Nucleus accumbens (tissue), 56 donors: ENCODE results near the gene TMTC1.
A peak's percentile ranks its signal among the peaks of the same experiment; 100 is the strongest.

ENCODE experiments used
- DNase-seq, 56 donors: peaks; one replicate each; lab custom pipeline; 2025; lab: John Stamatoyannopoulos, UW

The TMTC1 gene

DNA sequence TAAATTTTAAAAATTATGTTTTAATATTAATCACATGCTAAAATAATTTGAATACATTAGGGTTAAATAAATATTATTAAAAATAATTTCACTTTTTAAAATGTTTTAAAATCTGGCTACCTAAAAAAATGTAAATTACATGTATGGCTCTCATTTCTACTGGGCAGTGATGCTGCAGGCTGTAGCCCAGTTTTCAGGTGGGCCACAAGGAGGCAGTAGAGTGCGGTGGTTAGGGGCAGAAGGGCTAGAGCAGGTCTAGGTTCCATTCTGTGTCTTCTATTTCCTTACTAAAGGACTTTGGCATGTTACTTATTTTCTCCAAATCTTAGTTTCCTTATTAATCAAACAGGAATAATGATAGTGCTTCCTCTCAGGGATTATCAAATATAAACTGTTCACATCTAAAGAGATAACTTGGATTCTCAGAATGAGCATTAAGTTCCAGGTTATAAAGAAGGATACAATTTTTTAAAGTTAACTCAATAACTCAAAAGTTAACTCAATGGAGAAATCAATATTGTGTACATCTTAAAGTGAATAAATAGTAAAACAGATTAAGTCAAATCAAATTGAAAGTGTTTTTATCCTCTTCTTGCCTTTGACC is 231.3 kb downstream of the TMTC1 start:
- peak in 36 of 56 donors; percentile 0 to 64 (median 18) for DNase-seq

DNA sequence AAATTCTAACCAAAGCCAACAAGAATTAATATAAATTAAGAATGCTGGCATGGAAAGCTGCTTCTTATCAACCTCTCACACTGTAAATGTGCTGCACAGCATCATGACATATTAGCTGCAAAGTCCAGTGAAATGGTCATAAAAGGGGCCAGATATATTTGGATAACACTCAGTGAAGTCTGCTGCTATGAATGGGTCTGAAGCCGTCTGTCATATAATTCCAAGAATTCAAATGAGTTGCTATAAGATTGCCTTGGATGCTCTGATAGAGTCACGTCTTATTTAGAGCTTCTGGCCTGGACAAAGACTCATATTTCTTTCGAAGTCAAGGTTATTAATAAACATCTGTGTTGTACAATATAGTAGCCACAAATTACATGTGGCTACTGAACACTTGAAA is 231.9 kb downstream of the TMTC1 start:
- DNase-seq = no peak

DNA sequence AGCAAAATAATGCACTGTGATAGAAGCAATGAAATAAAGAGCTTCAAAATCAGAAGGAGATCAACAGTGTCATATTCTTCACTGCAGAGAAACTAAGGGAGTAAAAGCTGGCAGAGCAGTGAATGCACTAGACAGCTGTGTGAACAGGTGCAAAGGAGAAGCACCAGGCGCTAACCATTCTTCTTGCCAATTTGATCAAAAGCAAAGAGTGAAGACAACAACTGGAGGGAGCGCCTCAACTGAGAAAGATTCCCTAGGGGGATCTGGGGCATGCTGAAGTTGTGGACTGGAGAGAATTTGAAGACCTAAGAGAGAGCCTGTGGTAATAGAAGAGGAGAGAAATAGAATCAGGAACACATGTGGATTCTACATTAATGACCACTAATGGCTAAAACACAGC is 235.9 kb downstream of the TMTC1 start:
- no peak for DNase-seq

DNA sequence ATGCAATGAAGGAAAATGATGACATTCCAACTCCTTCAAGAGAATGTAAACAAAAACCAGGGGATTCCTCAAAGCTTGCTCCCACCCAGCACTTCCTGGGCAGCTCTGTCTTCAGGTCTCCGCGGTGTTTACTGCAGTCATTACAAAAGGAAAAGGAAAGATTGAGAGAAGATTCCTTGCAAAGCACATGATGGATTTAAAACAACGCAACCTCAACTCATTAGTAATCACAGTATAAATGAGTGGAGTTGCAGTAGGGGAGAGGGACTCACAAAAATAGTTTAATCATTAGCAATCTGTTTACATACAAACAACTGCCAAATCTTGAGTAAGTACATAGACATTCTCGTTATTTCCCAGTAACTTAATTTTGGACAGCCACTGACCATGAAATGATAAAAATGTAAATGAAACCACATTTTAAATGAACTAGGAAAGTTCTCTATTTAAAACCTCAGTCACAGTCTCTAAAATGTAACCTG is 236.6 kb downstream of the TMTC1 start:
- DNase-seq = no peak

DNA sequence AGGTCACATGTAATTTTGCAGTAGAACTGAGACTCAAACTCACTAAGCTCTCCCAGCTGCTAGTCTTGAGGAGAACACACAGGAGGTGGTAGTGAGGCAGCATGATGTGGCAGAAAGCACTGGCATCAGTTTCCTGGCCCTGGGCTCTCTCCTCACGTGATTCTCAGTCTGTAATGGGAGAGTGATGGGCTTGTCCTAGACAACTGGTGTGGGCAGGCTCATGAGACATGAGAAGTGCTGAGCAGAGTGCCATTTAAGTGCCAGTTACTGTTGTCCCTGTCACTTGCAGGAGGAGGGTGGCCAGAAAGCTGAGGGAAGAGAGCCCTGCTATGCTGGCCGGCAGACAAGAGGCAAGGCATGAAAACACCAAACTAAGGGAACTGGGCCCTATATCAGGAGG is 237.7 kb downstream of the TMTC1 start:
- DNase-seq = no peak

DNA sequence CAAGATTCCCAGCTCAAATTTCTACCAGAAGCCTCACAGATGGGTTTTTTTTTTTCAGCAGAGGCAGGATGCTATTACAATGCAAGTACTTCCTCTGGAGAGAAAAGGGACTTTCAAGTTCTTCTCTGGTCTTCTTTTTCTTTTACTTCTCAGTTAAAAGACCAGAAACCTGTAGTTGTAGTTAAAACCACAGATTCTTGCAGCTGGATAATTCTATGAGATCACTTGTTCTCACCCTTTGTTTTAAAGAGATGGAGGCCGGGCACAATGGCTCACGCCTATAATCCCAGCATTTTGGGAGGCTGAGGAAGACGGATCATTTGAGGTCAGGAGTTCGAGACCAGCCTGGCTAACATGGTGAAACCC is 238.7 kb downstream of the TMTC1 start:
- DNase-seq = no peak

DNA sequence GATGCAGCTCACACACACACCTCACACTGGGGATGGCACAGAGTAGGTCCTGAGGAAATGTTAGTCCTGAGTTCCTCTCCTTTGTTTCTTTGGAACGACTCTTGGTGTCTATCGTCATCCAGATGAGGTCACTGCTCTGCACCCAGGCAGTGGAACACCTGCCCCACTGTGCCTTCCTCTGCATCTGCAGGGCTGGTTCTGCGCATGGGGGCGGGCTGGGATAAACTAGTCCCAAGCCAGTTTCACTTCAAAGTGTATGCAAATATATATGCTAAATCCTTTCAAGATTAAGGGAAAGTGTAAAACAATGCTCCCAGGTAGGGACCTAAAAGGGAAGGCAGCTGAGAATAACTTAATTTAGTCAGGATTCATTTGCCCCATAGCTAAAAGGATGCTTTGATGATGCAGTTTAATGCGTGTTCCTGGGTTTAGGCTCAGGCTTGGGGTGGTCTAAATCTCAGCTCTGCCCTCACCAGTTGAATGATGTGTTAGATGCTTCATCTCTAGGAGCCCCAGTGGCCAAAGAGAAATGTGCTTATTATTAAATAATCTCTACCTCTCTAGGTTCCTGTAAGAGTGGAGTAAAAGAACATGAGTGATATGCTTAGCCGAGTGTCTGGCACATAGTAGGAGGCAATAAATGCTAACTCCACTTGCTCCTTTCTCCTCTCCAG is 239.2 kb downstream of the TMTC1 start:
- no peak for DNase-seq

DNA sequence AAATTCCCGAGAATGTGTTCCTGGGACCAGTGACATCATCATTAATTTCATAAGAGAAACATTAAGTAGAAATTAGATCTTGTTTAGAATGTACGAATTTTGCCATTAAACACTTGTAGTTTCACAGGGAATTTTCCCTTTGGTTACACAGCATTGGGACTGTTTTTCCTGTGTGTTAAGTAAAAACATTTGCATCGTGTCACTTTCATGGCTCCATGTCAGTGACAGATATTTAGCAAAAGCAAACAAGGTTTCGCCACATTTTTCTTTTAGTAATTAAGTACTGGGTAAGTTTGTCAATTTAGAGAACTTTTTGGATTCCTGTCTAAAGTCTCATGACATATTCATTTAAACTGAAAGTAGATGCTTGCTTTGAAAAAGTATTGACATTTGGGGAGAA is 240.7 kb downstream of the TMTC1 start:
- DNase-seq = no peak

DNA sequence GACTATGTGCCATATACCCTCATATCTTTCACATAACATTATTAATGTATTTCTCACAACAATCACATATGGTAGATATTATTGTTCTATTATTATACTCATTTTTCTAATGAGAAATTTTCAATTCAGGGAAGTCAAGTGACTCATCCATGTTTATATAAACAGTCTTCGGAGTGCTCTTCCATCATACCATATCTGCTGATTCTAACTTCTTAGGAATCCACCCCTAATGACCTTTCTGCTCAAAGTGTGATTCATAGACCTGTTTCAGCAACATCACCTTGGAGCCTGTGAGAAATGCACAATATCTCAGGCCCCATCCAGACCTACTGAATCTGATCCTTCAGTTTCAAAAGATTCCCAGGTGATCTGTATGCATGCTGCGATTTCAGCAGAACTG is 246.4 kb downstream of the TMTC1 start:
- DNase-seq = no peak

DNA sequence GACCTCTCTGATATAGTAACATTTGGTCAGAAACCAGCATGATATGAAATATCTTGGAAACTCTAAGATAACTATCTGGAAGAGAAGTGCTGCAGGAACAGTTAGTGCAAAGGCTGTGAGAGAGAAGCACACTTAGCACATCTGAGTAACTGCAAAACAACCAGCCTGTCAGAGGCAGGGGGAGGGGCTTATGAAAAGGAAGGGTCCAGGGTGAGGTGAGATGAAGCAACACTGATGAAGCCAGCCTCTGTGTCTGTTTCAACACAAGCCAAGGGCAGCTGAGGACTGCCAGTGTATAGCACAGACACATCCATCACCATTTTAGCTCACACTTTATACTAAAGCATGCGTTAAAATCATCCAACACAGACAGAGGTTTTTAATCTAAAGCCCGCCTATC is 248.8 kb downstream of the TMTC1 start:
- no peak for DNase-seq

DNA sequence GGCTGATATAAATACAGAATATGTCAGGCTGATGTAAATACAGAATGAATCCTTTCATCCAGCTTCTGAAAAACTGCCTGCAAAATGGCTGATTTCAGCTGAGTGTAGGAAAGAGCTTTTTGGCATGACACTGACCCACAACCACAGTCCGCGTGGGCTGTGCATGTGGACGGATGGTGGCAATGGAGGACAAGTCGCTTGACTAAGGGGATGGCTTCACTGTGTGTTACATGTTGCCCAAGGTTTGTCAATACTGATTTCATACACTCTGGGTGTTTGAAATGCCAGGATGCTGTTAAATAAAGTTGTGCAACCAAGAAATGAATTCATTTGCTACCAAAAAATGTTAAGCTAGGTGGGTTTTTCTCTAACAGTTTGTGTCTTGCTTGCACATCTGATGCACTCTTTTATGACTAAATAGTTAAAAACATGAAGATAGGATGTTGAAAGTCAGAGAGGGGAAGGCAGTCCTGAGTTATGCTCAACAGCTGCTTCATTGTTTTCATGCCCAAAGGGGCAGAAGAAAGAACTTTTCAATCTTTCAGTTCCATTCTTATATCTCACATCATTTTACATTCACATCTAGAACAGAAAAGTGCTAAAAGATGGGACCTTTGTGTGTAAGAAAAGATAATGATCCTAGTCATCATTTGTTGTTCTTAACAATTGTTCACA is 249.8 kb downstream of the TMTC1 start:
- no peak for DNase-seq

DNA sequence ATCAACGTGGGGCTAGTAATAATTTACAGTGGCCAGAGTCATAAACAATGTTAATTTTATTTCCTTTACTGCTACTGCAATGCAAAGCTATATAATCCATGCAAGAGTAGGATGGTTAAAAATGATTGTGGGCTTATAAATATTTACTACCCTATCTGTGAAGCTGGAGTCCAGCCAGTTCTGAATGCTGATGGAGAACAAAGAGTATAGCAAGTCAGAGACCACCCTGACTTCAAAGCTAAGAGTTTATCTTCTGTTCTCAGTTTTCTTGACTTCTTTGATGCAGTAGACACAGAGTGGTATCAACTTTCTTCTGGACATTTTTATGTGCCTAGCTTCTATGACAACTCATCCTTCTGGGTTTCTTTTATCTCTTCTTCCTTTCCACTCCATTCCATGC is 252.3 kb downstream of the TMTC1 start:
- DNase-seq = no peak

DNA sequence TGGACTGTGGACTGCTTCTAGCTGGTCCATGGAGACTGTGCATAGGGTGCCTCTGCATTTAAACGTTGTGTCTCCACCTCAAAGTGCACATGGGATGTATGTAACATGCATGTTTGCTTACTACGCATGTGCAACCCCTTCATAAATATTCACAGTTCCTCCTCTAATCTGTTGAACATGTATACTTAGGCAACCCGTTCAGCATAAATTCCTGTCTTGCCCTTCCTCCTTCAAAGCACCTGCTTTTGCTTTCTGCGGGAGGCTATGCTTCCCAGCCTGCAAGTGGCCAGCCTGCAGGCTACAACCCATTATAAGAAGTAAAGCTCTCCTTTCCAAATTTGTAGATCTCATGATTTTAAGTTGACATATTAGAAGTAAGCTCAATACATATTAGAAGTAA is 253.3 kb downstream of the TMTC1 start:
- DNase-seq = no peak

DNA sequence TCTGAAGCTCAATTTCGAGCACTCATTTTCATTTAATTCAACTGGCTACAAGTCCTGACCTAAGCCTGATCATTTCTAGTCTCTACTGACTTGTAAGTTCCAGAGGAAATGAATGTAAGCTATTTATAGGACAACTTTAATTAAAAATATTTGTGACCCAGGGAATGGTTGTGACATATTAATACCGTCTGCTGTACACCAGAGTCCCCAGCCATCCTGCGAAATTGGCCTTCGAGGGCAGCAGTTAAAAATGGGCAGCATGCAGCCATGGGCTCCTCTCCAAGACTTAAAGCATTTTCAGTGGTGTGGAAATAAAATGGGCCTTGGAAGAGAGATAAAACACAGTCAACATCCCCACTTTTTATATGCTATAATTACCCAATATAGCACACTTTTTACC is 255.6 kb downstream of the TMTC1 start:
- DNase-seq = no peak

DNA sequence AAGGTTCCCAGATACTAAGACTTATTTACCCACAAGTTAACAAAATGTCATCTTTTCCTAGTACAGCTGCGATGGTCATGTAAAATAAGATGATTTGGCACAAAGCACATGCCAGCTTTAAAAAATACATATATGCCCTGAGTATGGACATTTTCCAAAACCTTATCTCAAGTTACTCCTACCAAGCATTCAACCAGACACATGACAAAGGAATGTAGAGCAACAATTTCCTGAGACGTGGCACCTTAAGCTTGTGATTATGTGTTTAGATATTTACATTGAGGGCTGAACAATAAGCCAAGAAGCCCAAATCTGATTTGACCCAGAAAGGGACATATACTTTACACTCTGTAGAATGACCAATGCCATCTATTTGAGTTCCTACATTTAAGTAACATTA is 261.8 kb downstream of the TMTC1 start:
- no peak for DNase-seq

DNA sequence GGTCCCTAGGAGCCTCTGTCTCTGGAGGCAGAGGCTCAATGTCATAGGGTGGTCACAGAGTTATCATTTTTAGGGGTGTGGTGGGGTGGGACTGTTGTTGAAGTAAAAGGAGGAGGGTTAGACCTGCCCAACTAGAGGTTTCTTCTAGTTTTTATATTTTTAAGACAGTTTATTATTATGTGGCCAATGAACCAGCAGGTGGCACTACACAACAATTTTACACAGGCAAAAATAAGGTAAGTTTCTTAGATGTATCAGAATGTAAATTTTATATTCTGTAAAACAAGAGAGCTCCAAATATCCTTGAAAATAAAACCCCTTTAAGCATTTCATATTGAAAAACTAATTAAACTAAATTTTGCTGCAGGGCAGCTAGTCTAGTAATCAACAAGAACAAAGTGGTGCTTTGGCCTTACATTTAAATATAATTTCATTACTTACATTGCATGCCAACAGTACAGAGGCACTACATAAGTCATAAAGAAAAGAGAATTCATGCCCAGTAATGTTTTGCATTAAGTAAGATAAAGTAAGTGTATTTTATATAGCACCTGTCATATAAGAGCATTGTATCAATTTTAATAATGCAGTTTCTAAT is 264.1 kb downstream of the TMTC1 start:
- DNase-seq = peak in 3 of 56 donors; percentile 1 to 31 (median 8)

DNA sequence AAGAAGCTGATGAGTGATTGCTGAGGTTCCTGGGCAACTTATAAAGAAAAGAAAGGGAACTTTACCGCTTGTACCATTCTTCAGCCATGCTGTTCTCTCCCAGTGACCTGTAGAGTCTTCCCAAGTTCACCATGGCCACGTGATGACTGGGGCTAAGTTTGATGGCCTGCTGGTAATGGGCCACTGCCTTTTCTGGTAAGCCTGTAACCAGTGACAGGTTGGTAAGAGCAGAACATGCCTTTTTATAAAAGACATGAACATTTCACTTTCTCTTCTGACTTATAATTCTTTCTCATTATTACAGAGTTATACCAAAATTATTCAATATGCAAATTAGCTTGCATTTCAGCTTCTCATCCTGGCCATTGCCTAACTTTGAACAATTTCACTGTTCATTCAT is 265.3 kb downstream of the TMTC1 start:
- no peak for DNase-seq

DNA sequence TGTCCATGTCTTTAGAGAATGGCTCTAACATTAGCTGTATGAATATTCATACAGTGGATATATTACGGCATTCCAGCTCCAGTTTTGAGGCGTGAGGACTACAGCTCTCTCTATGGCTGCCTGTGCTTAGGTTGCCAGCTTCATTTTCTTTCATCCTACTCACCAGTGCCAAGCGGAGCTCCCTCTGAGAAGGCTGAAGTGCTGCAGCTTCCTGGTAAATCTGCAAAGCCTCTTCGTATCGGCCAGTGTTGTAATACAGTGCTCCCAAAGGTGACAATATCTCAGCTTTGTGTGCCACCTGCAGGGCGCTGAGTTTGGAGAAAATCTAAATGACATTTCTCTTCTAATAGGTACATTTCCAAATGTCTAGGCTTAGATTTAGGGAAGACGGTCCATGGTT is 266.5 kb downstream of the TMTC1 start:
- peak in 9 of 56 donors; percentile 2 to 45 (median 14) for DNase-seq

DNA sequence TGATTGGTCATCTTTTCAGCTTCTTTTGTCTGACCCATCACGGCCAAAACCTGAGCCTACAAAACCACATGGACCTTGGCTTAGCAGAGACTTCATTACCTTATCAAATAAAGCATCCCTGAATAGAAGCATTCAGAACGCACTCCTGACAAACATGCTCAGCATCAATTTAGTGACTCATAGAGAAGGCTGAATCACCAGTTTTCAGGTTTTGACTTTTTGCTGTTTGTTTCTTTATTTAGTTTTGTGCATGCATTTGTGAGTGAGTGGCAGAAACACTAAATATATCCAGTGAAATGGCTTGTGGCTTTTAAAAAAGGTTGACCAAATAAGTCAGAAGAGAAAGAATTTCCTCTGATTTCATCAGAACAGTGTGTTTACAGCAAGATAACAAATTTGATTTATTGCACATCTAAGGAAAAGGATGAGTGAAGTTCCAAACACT is 267.3 kb downstream of the TMTC1 start:
- no peak for DNase-seq

DNA sequence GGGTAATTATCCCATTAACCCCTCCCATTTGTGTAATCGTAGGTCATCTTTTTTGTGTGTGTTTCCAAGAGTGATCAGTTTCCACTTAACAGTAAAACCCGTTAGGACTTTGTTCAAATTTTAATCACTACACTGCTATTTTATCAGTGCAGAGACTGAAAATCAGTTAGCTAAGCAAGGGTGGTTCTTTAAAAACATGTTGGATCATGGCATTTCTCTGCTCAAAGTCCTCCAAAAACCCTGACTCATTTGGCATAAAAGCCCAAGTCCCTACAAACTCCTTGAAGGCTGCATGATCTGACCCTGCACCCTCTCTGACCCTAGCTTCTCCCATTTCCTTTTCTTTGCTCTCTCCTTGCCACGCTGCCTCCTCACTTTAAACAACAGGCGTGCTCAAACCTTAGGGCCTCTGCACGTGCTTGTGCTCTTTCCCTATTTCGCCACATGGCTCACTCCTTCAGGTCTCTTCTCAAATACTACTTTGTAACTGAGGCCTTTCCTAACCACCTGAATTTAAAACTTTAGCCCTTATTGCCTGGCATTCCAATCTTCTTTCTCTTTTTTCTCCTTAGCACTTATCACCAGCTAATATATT is 273.1 kb downstream of the TMTC1 start:
- DNase-seq = no peak

DNA sequence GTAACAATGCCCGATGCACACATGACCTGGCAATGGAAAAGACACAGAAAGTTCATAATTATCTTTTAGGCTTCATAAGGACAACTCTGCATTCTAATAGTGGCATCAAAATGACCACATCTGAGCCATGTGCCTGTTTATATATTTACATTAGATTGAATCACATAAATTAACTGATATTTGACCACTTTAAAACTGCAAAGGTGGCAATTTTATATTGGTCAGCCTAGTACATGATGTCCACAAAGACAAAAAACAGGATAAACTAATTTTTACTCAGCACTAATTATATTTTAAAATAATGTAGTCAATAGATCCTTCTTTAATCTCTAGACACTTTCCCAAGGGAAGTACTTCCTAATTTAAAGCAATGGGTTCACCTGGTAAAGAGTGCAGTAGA is 274.2 kb downstream of the TMTC1 start:
- DNase-seq = no peak
